SK-N-SH (cell line): ENCODE results near the gene LCN9.

ENCODE experiments used
- EP300 ChIP-seq, 2 experiments: IDR thresholded peaks; 2 replicates each; pipeline versions ENCODE4 v1.4.0 to v1.6.1; 2012; ENCODE audit warnings: borderline replicate concordance in 1 of 2, low read depth in 1 of 2, low read length in 1 of 2
- JUND ChIP-seq: IDR thresholded peaks from 2 replicates; pipeline ENCODE4 v1.4.0; 2012
- MEF2A ChIP-seq: IDR thresholded peaks from 2 replicates; pipeline ENCODE4 v1.4.0; 2012; ENCODE audit warnings: low read depth, borderline replicate concordance
- POLR2AphosphoS5 ChIP-seq: IDR thresholded peaks from 2 replicates; pipeline ENCODE4 v1.6.1; 2012; ENCODE audit warnings: low read depth, low read length
- TEAD4 ChIP-seq: IDR thresholded peaks from 2 replicates; pipeline ENCODE4 v1.4.0; 2012; ENCODE audit warnings: mild to moderate bottlenecking, borderline replicate concordance; ENCODE audit not compliant: insufficient read depth
- TF ChIP-seq, protein P1 (sequence below): IDR thresholded peaks from 2 replicates; pipeline ENCODE4 v1.4.0; 2012; ENCODE audit warnings: low read depth, borderline replicate concordance
- TF ChIP-seq, protein P2 (sequence below): fragments of 200-600 bp; sonication (generic); IDR thresholded peaks from 2 replicates; pipeline ENCODE4 v1.6.1; 2017; ENCODE audit warnings: antibody characterized with exemption, mild to moderate bottlenecking, moderate library complexity

GRCh38 chr9:135663857-135664256 is 748 bp downstream of the LCN9 start:
- TF ChIP-seq, protein P1, sequence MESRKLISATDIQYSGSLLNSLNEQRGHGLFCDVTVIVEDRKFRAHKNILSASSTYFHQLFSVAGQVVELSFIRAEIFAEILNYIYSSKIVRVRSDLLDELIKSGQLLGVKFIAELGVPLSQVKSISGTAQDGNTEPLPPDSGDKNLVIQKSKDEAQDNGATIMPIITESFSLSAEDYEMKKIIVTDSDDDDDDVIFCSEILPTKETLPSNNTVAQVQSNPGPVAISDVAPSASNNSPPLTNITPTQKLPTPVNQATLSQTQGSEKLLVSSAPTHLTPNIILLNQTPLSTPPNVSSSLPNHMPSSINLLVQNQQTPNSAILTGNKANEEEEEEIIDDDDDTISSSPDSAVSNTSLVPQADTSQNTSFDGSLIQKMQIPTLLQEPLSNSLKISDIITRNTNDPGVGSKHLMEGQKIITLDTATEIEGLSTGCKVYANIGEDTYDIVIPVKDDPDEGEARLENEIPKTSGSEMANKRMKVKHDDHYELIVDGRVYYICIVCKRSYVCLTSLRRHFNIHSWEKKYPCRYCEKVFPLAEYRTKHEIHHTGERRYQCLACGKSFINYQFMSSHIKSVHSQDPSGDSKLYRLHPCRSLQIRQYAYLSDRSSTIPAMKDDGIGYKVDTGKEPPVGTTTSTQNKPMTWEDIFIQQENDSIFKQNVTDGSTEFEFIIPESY, result no peak
- TF ChIP-seq, protein P2, sequence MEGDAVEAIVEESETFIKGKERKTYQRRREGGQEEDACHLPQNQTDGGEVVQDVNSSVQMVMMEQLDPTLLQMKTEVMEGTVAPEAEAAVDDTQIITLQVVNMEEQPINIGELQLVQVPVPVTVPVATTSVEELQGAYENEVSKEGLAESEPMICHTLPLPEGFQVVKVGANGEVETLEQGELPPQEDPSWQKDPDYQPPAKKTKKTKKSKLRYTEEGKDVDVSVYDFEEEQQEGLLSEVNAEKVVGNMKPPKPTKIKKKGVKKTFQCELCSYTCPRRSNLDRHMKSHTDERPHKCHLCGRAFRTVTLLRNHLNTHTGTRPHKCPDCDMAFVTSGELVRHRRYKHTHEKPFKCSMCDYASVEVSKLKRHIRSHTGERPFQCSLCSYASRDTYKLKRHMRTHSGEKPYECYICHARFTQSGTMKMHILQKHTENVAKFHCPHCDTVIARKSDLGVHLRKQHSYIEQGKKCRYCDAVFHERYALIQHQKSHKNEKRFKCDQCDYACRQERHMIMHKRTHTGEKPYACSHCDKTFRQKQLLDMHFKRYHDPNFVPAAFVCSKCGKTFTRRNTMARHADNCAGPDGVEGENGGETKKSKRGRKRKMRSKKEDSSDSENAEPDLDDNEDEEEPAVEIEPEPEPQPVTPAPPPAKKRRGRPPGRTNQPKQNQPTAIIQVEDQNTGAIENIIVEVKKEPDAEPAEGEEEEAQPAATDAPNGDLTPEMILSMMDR, result no peak
- no peak for TF ChIP-seq POLR2AphosphoS5
- TF ChIP-seq TEAD4, result no peak
- TF ChIP-seq EP300 (IDR thresholded peaks at IDR 0.05; ENCODE audit: borderline replicate concordance in 1 of 2, low read depth in 1 of 2, low read length in 1 of 2), result no peak
- no peak for TF ChIP-seq JUND
- TF ChIP-seq MEF2A, result no peak
